K562 (cell line): Measurements from ENCODE around the gene PLEKHM3. TPM values are rescaled to one million over a fixed set of nuclear protein-coding genes. Genes with fewer than 3 reads are reported as not detected.

Experiments used
- ATAC-seq: fragments of 200-7000 bp; cut with Tn5 transposase; 3 replicates; pipeline ENCODE4 v1.9.1; 2020; ENCODE audit warnings: moderate library complexity
- BruUV-seq: library from RNA; stranded (reverse); fragments of 400-500 nt; replicated peaks from 2 replicates; lab custom pipeline; 2021; lab: Mats Ljungman, UMichigan
- CTCF ChIA-PET: fragments of 300-600 bp; formaldehyde crosslinking; extraction: SDS; loops from one replicate; lab custom pipeline; 2021; ENCODE audit warnings: low intra/inter-chr PET ratio; lab: Yijun Ruan, JAX
- POLR2A ChIA-PET: fragments of 300-600, 350-650 bp; sonication (Branson Sonifier 250); formaldehyde crosslinking; extraction: SDS; loops from one replicate; lab custom pipeline; 2021; ENCODE audit warnings: antibody characterized with exemption, inconsistent platforms; lab: Yijun Ruan, JAX
- DNase-seq, 4 experiments: peaks; one replicate each; pipeline versions ENCODE4 v3.0.0 to v3.0.0-alpha.2; 2011 to 2018; ENCODE audit warnings: low spot score in 3 of 4, mixed read lengths in 3 of 4; ENCODE audit errors: extremely low read depth in 1 of 4
- FAIRE-seq: peaks from 2 replicates; lab custom pipeline; 2011; peaks lifted over from hg19 to GRCh38; lab: Jason Lieb, UNC
- H2AFZ ChIP-seq: 2 replicates; pipeline ENCODE4 v1.6.0; 2011; ENCODE audit warnings: low read depth, low read length, control low read depth, inconsistent platforms
- H3K27ac ChIP-seq: fragments of 200-600 bp; 3 replicates; pipeline ENCODE4 v1.8.0; 2011; ENCODE audit warnings: low read depth, mild to moderate bottlenecking, control low read depth, inconsistent platforms, low read length, moderate library complexity, mixed read lengths; ENCODE audit errors: extremely low read depth
- H3K27me3 ChIP-seq, 2 experiments: fragments of 300-600 bp in 1 of 2; 2 replicates in 1 of 2; 3 replicates in 1 of 2; pipeline versions ENCODE4 v1.6.0 to v1.8.0; 2011; ENCODE audit warnings: inconsistent platforms in 2 of 2, low read length in 2 of 2, mild to moderate bottlenecking in 1 of 2, mixed read lengths in 1 of 2, moderate library complexity in 1 of 2; ENCODE audit not compliant: control insufficient read depth in 2 of 2, insufficient read depth in 2 of 2
- H3K36me3 ChIP-seq: fragments of 300-600 bp; 3 replicates; pipeline ENCODE4 v1.8.0; 2011; ENCODE audit warnings: mild to moderate bottlenecking, low read length, inconsistent platforms; ENCODE audit not compliant: control insufficient read depth, insufficient read depth
- H3K4me1 ChIP-seq, 2 experiments: fragments of 200-600 bp in 1 of 2; replicated peaks in 1 of 2; 2 replicates in 1 of 2; 3 replicates in 1 of 2; pipeline versions ENCODE4 v1.5.1 to v1.8.0; 2011; ENCODE audit warnings: inconsistent platforms in 2 of 2, low read length in 2 of 2, mild to moderate bottlenecking in 1 of 2, mixed read lengths in 1 of 2, moderate library complexity in 1 of 2; ENCODE audit not compliant: control insufficient read depth in 2 of 2, insufficient read depth in 2 of 2
- H3K4me2 ChIP-seq: 2 replicates; pipeline ENCODE4 v1.6.1; 2011; ENCODE audit warnings: low read length, control low read depth, inconsistent platforms, mixed read lengths; ENCODE audit not compliant: insufficient read depth
- H3K4me3 ChIP-seq: fragments of 200-600 bp; sonication (generic), shearing (Covaris generic); 2 replicates; pipeline ENCODE4 v1.5.1; 2016; ENCODE audit warnings: control low read depth, inconsistent platforms
- H3K79me2 ChIP-seq: fragments of 200-600 bp; 3 replicates; pipeline ENCODE4 v1.8.0; 2011; ENCODE audit warnings: low read length, inconsistent platforms; ENCODE audit not compliant: control insufficient read depth, insufficient read depth
- H3K9ac ChIP-seq, 2 experiments: 2 replicates each; pipeline versions ENCODE4 v1.6.0 to v1.6.1; 2011; ENCODE audit warnings: low read depth in 2 of 2, low read length in 2 of 2, control low read depth in 1 of 2, inconsistent platforms in 1 of 2, mild to moderate bottlenecking in 1 of 2, mixed read lengths in 1 of 2; ENCODE audit not compliant: insufficient read depth in 1 of 2
- H3K9me1 ChIP-seq: one replicate; pipeline ENCODE4 v1.6.0; 2011; ENCODE audit warnings: inconsistent platforms, mild to moderate bottlenecking, low read length, moderate library complexity; ENCODE audit not compliant: control insufficient read depth, insufficient read depth
- H3K9me3 ChIP-seq: replicated peaks from 2 replicates; pipeline ENCODE4 v1.5.1; 2011; ENCODE audit warnings: low read depth, low read length, inconsistent platforms; ENCODE audit not compliant: control insufficient read depth, insufficient read depth
- H4K20me1 ChIP-seq: replicated peaks from 2 replicates; pipeline ENCODE4 v1.6.1; 2011; ENCODE audit warnings: low read length, inconsistent platforms, mixed read lengths; ENCODE audit not compliant: control insufficient read depth, insufficient read depth
- CBFA2T3 ChIP-seq: fragments of 450-650 bp; IDR thresholded peaks from 2 replicates; pipeline ENCODE4 v1.6.1; 2017
- CEBPB ChIP-seq: fragments of 450-650 bp; IDR thresholded peaks from 2 replicates; pipeline ENCODE4 v1.6.1; 2016; ENCODE audit warnings: missing genetic modification characterization, missing compliant biosample characterization
- CREM ChIP-seq: IDR thresholded peaks from 2 replicates; pipeline ENCODE4 v1.6.1; 2014; ENCODE audit warnings: antibody characterized with exemption, low read depth
- MAFG ChIP-seq: fragments of 450-650 bp; conservative IDR thresholded peaks from 2 replicates; pipeline ENCODE4 v1.6.1; 2016; ENCODE audit warnings: missing genetic modification characterization, missing compliant biosample characterization
- MAZ ChIP-seq, 2 experiments: fragments of 450-650 bp in 1 of 2; sonication (generic) in 1 of 2; formaldehyde crosslinking; IDR thresholded peaks in 1 of 2; conservative IDR thresholded peaks in 1 of 2; 2 replicates each; pipeline versions ENCODE4 v1.4.0 to v1.5.0; 2020; ENCODE audit warnings: mild to moderate bottlenecking in 1 of 2, missing genetic modification reagents in 1 of 2
- MED1 ChIP-seq: sonication (generic); formaldehyde crosslinking; IDR thresholded peaks from 2 replicates; pipeline ENCODE4 v1.8.1; 2023; ENCODE audit warnings: missing genetic modification reagents, borderline replicate concordance
- NR2C2 ChIP-seq, 2 experiments: fragments of 200-800 bp in 1 of 2; sonication (Bioruptor generic) in 1 of 2; sonication (generic) in 1 of 2; formaldehyde crosslinking in 1 of 2; IDR thresholded peaks; 2 replicates each; pipeline versions ENCODE4 v1.6.1 to v1.8.0; 2016 to 2022; ENCODE audit warnings: mild to moderate bottlenecking in 1 of 2, missing compliant biosample characterization in 1 of 2, missing genetic modification characterization in 1 of 2, missing genetic modification reagents in 1 of 2
- POLR3G ChIP-seq: IDR thresholded peaks from 2 replicates; pipeline ENCODE4 v1.6.1; 2011; ENCODE audit not compliant: insufficient read length, insufficient replicate concordance; ENCODE audit errors: extremely low read depth
- TAL1 ChIP-seq: fragments of 450-650 bp; IDR thresholded peaks from 2 replicates; pipeline ENCODE4 v1.6.1; 2016; ENCODE audit warnings: mild to moderate bottlenecking
- ZNF124 ChIP-seq: sonication (generic); formaldehyde crosslinking; IDR thresholded peaks from 2 replicates; pipeline ENCODE4 v1.8.1; 2022; ENCODE audit warnings: missing genetic modification reagents
- ZNF175 ChIP-seq: fragments of 200-800 bp; sonication (Bioruptor generic); IDR thresholded peaks from 2 replicates; pipeline ENCODE4 v1.6.1; 2016; ENCODE audit warnings: low read depth, mild to moderate bottlenecking, missing genetic modification characterization, missing compliant biosample characterization
- ZNF507 ChIP-seq: conservative IDR thresholded peaks from 2 replicates; pipeline ENCODE4 v1.6.1; 2017; ENCODE audit warnings: missing genetic modification characterization, missing compliant biosample characterization
- in situ Hi-C: fragments of 300-500 bp; cut with MboI; formaldehyde crosslinking; loops from 4 replicates; pipeline ENCODE4 v1.15.0; 2018; ENCODE audit warnings: inconsistent platforms, mixed read lengths
- intact Hi-C: fragments of 100-400 bp; cut with micrococcal nuclease; formaldehyde crosslinking; loops from 2 replicates; pipeline ENCODE4 v1.14.2; 2022
- polyA plus RNA-seq, 8 experiments: library from polyadenylated mRNA; depleted of rRNA in 4 of 8; stranded (reverse) in 5 of 8; unstranded in 3 of 8; fragments of >200 nt; fragmentation: Nextera tagmentation in 2 of 8; fragmentation: Illumina TruSeq in 1 of 8; extraction: Ambion mirVana in 2 of 8; extraction: Trizol in 1 of 8; gene quantifications; 2 replicates each; pipeline versions ENCODE4 v1.2.1 to v1.2.3, GENCODE V29; 2011 to 2014; ENCODE audit warnings: inconsistent platforms in 1 of 8, missing spikeins in 1 of 8
- total RNA-seq, 7 experiments: library from RNA; depleted of rRNA in 6 of 7; stranded (reverse); fragments of >200 nt in 6 of 7; fragmentation: Illumina TruSeq in 2 of 7; extraction: Trizol in 2 of 7; gene quantifications; 2 replicates each; pipeline versions ENCODE4 v1.2.1 to v1.2.3, GENCODE V29; 2011 to 2021; ENCODE audit warnings: low replicate concordance in 1 of 7
- TF ChIP-seq, protein P1 (sequence below): fragments of 250-450 bp; sonication (Bioruptor Pico); IDR thresholded peaks from 2 replicates; pipeline ENCODE4 v1.9.0; 2021; ENCODE audit warnings: mild to moderate bottlenecking, inconsistent platforms
- TF ChIP-seq, protein P2 (sequence below): fragments of 250-450 bp; sonication (Bioruptor Pico); IDR thresholded peaks from 2 replicates; pipeline ENCODE4 v1.8.0; 2022; ENCODE audit warnings: moderate library complexity, mild to moderate bottlenecking, inconsistent platforms
- TF ChIP-seq, protein P3 (sequence below): fragments of 450-650 bp; IDR thresholded peaks from 2 replicates; pipeline ENCODE4 v1.6.1; 2016

Gene PLEKHM3
- total and polyA plus RNA-seq, 9 of the 15 experiments (the other 6 are each of a cell fraction or from before 2014, with no cell fraction given) = 0.24 to 1.6 (median 1.0) TPM

DNA sequence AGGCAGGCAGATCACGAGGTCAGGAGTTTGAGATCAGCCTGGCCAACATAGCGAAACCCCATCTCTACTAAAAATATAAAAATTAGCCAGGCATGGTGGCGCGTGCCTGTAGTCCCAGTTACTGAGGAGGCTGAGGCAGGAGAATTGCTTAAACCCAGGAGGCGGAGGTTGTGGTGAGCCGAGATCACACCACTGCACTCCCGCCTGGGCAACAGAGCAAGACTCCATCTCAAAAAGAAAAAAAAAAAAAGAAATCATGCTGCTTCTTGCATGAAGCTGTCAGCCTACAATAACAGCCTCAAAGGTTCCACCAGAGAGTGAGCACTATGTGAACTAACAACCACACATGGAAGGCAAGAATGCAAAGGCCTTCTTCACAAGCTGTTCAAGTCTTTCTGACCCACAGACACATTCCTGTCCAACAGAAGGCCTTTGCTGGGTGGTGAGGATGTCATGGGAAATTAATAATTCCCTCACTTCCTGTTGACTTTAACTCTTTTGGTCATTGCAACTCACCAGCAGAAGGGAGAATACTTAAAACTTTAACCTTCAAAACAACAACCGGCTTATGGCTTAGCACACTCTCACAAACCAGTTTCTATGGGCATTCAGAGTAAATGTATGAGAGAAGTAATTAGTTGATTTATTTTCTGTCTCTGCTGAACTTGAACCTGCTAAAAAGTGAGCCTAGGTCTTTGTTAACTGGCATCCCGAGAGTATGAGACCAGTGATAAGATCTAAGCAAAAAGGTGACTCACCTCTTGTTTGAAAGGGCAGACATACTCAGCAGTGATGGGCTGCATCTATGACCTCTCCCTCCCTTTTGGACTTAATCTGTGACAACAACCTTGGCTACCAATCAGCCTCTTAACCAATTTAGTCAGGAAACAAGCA, 11.8 kb downstream of the PLEKHM3 start (continued):
- TF ChIP-seq TAL1 (peak; percentile 59; the same call in 1 of the 2 replicates), POLR3G (no peak), MED1 (CRISPR knock-in tag) (no peak), CREM (0 out of 2 replicates have a peak, but pooled peaks have one; percentile 12)
- TF ChIP-seq, protein P1, sequence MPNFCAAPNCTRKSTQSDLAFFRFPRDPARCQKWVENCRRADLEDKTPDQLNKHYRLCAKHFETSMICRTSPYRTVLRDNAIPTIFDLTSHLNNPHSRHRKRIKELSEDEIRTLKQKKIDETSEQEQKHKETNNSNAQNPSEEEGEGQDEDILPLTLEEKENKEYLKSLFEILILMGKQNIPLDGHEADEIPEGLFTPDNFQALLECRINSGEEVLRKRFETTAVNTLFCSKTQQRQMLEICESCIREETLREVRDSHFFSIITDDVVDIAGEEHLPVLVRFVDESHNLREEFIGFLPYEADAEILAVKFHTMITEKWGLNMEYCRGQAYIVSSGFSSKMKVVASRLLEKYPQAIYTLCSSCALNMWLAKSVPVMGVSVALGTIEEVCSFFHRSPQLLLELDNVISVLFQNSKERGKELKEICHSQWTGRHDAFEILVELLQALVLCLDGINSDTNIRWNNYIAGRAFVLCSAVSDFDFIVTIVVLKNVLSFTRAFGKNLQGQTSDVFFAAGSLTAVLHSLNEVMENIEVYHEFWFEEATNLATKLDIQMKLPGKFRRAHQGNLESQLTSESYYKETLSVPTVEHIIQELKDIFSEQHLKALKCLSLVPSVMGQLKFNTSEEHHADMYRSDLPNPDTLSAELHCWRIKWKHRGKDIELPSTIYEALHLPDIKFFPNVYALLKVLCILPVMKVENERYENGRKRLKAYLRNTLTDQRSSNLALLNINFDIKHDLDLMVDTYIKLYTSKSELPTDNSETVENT (CRISPR knock-in tag) = no peak

DNA sequence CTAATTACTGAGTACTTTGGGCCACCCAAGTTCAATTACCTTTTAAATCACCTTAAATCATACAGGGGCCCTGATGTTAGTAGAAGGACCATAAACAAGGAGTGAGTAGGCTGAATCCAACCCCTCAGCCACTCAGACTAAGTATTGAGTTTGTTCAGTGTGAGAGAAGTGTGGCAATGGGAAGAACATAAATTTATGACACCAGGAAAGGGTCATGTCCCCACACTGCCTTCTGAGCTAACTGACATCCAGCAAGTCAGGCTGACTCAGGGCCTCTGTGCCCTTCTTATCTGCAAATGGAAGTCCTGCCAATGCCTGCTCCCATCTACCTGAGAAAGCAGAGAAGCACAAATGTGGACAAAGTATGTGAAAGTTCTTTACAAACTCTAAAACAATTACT, 12.9 kb downstream of the PLEKHM3 start:
- peak overlapping the region; percentile 4; the same call in 2 of the 3 replicates for H3K27ac ChIP-seq
- H3K4me2 ChIP-seq = no peak overlapping the region
- TF ChIP-seq CEBPB (tag) (peak; percentile 57; the same call in 1 of the 2 replicates), NR2C2 (CRISPR knock-in tag; IDR thresholded peaks at IDR 0.05) (no peak), NR2C2 (tag; IDR thresholded peaks at IDR 0.05) (peak; percentile 31; the same call in 1 of the 2 replicates), ZNF124 (CRISPR knock-in tag) (no peak), MAFG (tag) (peak; percentile 31; the same call in 1 of the 2 replicates), ZNF507 (tag) (no peak), CBFA2T3 (no peak), ZNF175 (CRISPR knock-in tag) (no peak), MAZ (CRISPR knock-in tag; conservative IDR thresholded peaks at IDR 0.05 in 1 of 2, IDR thresholded peaks at IDR 0.05 in 1 of 2) (no peak)
- TF ChIP-seq, protein P2, sequence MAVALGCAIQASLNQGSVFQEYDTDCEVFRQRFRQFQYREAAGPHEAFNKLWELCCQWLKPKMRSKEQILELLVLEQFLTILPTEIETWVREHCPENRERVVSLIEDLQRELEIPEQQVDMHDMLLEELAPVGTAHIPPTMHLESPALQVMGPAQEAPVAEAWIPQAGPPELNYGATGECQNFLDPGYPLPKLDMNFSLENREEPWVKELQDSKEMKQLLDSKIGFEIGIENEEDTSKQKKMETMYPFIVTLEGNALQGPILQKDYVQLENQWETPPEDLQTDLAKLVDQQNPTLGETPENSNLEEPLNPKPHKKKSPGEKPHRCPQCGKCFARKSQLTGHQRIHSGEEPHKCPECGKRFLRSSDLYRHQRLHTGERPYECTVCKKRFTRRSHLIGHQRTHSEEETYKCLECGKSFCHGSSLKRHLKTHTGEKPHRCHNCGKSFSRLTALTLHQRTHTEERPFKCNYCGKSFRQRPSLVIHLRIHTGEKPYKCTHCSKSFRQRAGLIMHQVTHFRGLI = no peak
- TF ChIP-seq, protein P3, sequence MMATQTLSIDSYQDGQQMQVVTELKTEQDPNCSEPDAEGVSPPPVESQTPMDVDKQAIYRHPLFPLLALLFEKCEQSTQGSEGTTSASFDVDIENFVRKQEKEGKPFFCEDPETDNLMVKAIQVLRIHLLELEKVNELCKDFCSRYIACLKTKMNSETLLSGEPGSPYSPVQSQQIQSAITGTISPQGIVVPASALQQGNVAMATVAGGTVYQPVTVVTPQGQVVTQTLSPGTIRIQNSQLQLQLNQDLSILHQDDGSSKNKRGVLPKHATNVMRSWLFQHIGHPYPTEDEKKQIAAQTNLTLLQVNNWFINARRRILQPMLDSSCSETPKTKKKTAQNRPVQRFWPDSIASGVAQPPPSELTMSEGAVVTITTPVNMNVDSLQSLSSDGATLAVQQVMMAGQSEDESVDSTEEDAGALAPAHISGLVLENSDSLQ = peak; percentile 62

More for the DNA sequence above, 12.9 kb downstream of the PLEKHM3 start:
- Histone ChIP-seq H2AFZ (no peak overlapping the region), H3K4me3 (no peak overlapping the region), H3K36me3 (no peaks in the 10 kb centered on the region), H3K9ac (no peak overlapping the region; a peak in 1 of 4 replicates), H4K20me1 (no peaks in the 10 kb centered on the region), H3K9me1 (no peaks in the 10 kb centered on the region), H3K79me2 (no peaks in the 10 kb centered on the region), H3K9me3 (no peaks in the 10 kb centered on the region), H3K4me1 (peaks cover 0 to 12% of the 10 kb centered on the region in 2 experiments; a peak in 2 of 5 replicates), H3K27me3 (no peaks in the 10 kb centered on the region)
- in situ Hi-C loops (no loop called here), intact Hi-C loops (no loop called here)
- FAIRE-seq (peak; percentile 81), ATAC-seq (peak; percentile 66), DNase-seq (peak in 2 of 4 experiments; percentile 22 to 29)
- POLR2A ChIA-PET = interaction anchor here (0.6 to 1.0 kb wide), 3 partner anchors 16 to 253 kb away, joined by 3 to 4 read pairs (median 3); no protein-coding TSS in a partner anchor
- CTCF ChIA-PET = no interaction called here
- BruUV-seq = no TSS peak
